Upper lobe of left lung (tissue), 4 donors: ENCODE results near the gene SND1.

Source experiments
- CTCF ChIP-seq, 6 experiments: fragments of 450-650 bp in 4 of 6; fragments of 200-600 bp in 2 of 6; sonication (generic) in 2 of 6; IDR thresholded peaks; one replicate each; pipeline ENCODE4 v1.5.1; 2016 to 2019; ENCODE audit warnings: antibody characterized with exemption in 6 of 6
- POLR2A ChIP-seq, 4 donors: fragments of 450-650 bp; IDR thresholded peaks; one replicate each; pipeline ENCODE4 v1.5.1; 2016 to 2017; ENCODE audit warnings: antibody characterized with exemption in 4 of 4, mild to moderate bottlenecking in 2 of 4
- POLR2AphosphoS5 ChIP-seq, 2 donors: sonication (generic); formaldehyde crosslinking; IDR thresholded peaks; one replicate each; pipeline ENCODE4 v1.5.1; 2017; ENCODE audit warnings: antibody characterized with exemption in 2 of 2

- no peak for TF ChIP-seq POLR2AphosphoS5 (IDR thresholded peaks at IDR 0.05)
- TF ChIP-seq CTCF (IDR thresholded peaks at IDR 0.05) = no peak
- no peak for TF ChIP-seq POLR2A (IDR thresholded peaks at IDR 0.05)
Observed at GRCh38 chr7:127632276-127632910, 19.6 kb upstream of the SND1 start.
